ENCODE results near the gene ZSWIM3. TPM values are rescaled to one million over a fixed set of nuclear protein-coding genes. Genes with fewer than 3 reads are reported as not detected.

The ZSWIM3 gene
- total RNA-seq, 3 donors from 2014 or later (not counting 1 experiment from before 2014, with no cell fraction given): 1.4 to 2.3 (median 1.5) TPM

- H3K9me3 Mint-ChIP-seq: no peaks in the 10 kb centered on the region
- peak; percentile 38 to 65 for DNase-seq
- no peak for TF ChIP-seq CTCF (IDR thresholded peaks at IDR 0.05)
- no peaks in the 10 kb centered on the region for H3K36me3 Mint-ChIP-seq
- Histone ChIP-seq H3K36me3 (ENCODE audit: control insufficient read depth, insufficient read depth, low read length) (no peaks in the 10 kb centered on the region), H3K27me3 (ENCODE audit: control insufficient read depth, insufficient read depth, low read length) (peaks cover 10% of the 10 kb centered on the region), H3K9me3 (ENCODE audit: control insufficient read depth, insufficient read depth, low read length) (no peaks in the 10 kb centered on the region), H3K4me3 (ENCODE audit: low read length) (peak within 1 kb of the TSS; percentile 41), H3K27ac (ENCODE audit: low read length) (no peak within 1 kb of the TSS), H3K4me1 (ENCODE audit: control insufficient read depth, insufficient read depth, low read length) (peaks cover 23% of the 10 kb centered on the region)
- ATAC-seq: no peak
- WGBS (ENCODE audit: insufficient coverage): 2% methylated on average over 57 of the region's 58 CpGs
- peak within 1 kb of the TSS; percentile 75 for H3K4me3 Mint-ChIP-seq
- H3K27me3 Mint-ChIP-seq (ENCODE audit: low read depth in 2 of 2): peaks cover 5 to 10% of the 10 kb centered on the region in 2 donors
- intact Hi-C loops (cut with micrococcal nuclease): loop anchor here (1.0 to 2.0 kb wide), 2 partner anchors 21 to 60 kb away; partner anchors contain the start of genes CTSA and NEURL2
- H3K4me1 Mint-ChIP-seq: peaks cover 9 to 16% of the 10 kb centered on the region in 2 donors
- H3K27ac Mint-ChIP-seq: peak within 1 kb of the TSS; percentile 73 to 88
Observed at GRCh38 chr20:45911486-45912343, 54.3 kb downstream of the ZSWIM3 start, which contains the start of gene PLTP. Gene PLTP, minus strand, starts transcription at chr20:45912155. Its CDS starts 703 bp downstream, at chr20:45911452.

GRCh38 chr20:45912344-45912682 is 54.9 kb downstream of the ZSWIM3 start:
- TF ChIP-seq CTCF (IDR thresholded peaks at IDR 0.05): no peak
- ATAC-seq (no peak), DNase-seq (no peak)
- H3K36me3 Mint-ChIP-seq: no peaks in the 10 kb centered on the region
- intact Hi-C loops (cut with micrococcal nuclease): no loop called here
- peak overlapping the region; percentile 73 for H3K4me3 Mint-ChIP-seq
- H3K4me3 ChIP-seq (ENCODE audit: low read length): no peak overlapping the region
- H3K27me3 ChIP-seq (ENCODE audit: control insufficient read depth, insufficient read depth, low read length): peaks cover 10% of the 10 kb centered on the region
- no peak overlapping the region for H3K27ac ChIP-seq (ENCODE audit: low read length)
- peak overlapping the region in 1 of 2 donors; percentile 88 for H3K27ac Mint-ChIP-seq
- peaks cover 9 to 16% of the 10 kb centered on the region in 2 donors for H3K4me1 Mint-ChIP-seq
- no peaks in the 10 kb centered on the region for H3K36me3 ChIP-seq (ENCODE audit: control insufficient read depth, insufficient read depth, low read length)
- no peaks in the 10 kb centered on the region for H3K9me3 ChIP-seq (ENCODE audit: control insufficient read depth, insufficient read depth, low read length)
- H3K27me3 Mint-ChIP-seq (ENCODE audit: low read depth in 2 of 2): peaks cover 5 to 10% of the 10 kb centered on the region in 2 donors
- WGBS (ENCODE audit: insufficient coverage): 52% methylated on average over 4 of the region's 4 CpGs
- peaks cover 23% of the 10 kb centered on the region for H3K4me1 ChIP-seq (ENCODE audit: control insufficient read depth, insufficient read depth, low read length)
- no peaks in the 10 kb centered on the region for H3K9me3 Mint-ChIP-seq

- Mint-ChIP-seq H3K4me3 (no peak overlapping the region), H3K4me1 (peaks cover 9 to 16% of the 10 kb centered on the region in 2 donors), H3K27ac (no peak overlapping the region), H3K27me3 (ENCODE audit: low read depth in 2 of 2) (peaks cover 8 to 10% of the 10 kb centered on the region in 2 donors), H3K36me3 (no peaks in the 10 kb centered on the region), H3K9me3 (no peaks in the 10 kb centered on the region)
- ATAC-seq (no peak), DNase-seq (no peak)
- WGBS (ENCODE audit: insufficient coverage): 85% methylated on average over 4 of the region's 5 CpGs
- Histone ChIP-seq H3K27me3 (ENCODE audit: control insufficient read depth, insufficient read depth, low read length) (peaks cover 10% of the 10 kb centered on the region), H3K4me3 (ENCODE audit: low read length) (no peak overlapping the region), H3K9me3 (ENCODE audit: control insufficient read depth, insufficient read depth, low read length) (no peaks in the 10 kb centered on the region), H3K27ac (ENCODE audit: low read length) (no peak overlapping the region), H3K4me1 (ENCODE audit: control insufficient read depth, insufficient read depth, low read length) (peaks cover 23% of the 10 kb centered on the region), H3K36me3 (ENCODE audit: control insufficient read depth, insufficient read depth, low read length) (no peaks in the 10 kb centered on the region)
- intact Hi-C loops (cut with micrococcal nuclease): no loop called here
- TF ChIP-seq CTCF (IDR thresholded peaks at IDR 0.05): no peak
Observed at GRCh38 chr20:45913116-45913515, 55.7 kb downstream of the ZSWIM3 start.

Data from natural killer cell (primary cell).